CD14-positive monocyte (primary cell): Measurements from ENCODE around the gene XAB2. TPM values are rescaled to one million over a fixed set of nuclear protein-coding genes. Genes with fewer than 3 reads are reported as not detected.

Source experiments
- DNase-seq, 3 donors: peaks; one replicate each; pipeline ENCODE4 v3.0.0-alpha.2; 2011 to 2022
- H2AFZ ChIP-seq: 2 replicates; pipeline ENCODE4 v1.6.0; 2012; ENCODE audit warnings: mild to moderate bottlenecking, low read depth, low read length, inconsistent platforms; ENCODE audit not compliant: insufficient read depth, poor library complexity, severe bottlenecking
- H3K27ac ChIP-seq, 2 donors: 1 replicate in 1 of 2; 2 replicates in 1 of 2; pipeline ENCODE4 v1.5.1; 2012 to 2013; ENCODE audit warnings: low read length in 2 of 2, control low read depth in 1 of 2, inconsistent platforms in 1 of 2, low read depth in 1 of 2, mild to moderate bottlenecking in 1 of 2
- H3K27me3 ChIP-seq, 2 donors: one replicate each; pipeline versions ENCODE4 v1.6.0 to v1.6.1; 2011 to 2013; ENCODE audit warnings: low read length in 2 of 2; ENCODE audit not compliant: control insufficient read depth in 2 of 2, insufficient read depth in 2 of 2
- H3K36me3 ChIP-seq, 2 donors: replicated peaks in 1 of 2; 1 replicate in 1 of 2; 2 replicates in 1 of 2; pipeline versions ENCODE4 v1.5.1 to v1.6.1; 2012 to 2013; ENCODE audit warnings: low read length in 2 of 2, control low read depth in 1 of 2, inconsistent platforms in 1 of 2, mild to moderate bottlenecking in 1 of 2; ENCODE audit not compliant: insufficient read depth in 2 of 2, control insufficient read depth in 1 of 2
- H3K4me1 ChIP-seq, 2 donors: 1 replicate in 1 of 2; 2 replicates in 1 of 2; pipeline versions ENCODE4 v1.5.1 to v1.6.1; 2012 to 2013; ENCODE audit warnings: low read length in 2 of 2, control low read depth in 1 of 2, inconsistent platforms in 1 of 2, mild to moderate bottlenecking in 1 of 2, moderate library complexity in 1 of 2; ENCODE audit not compliant: insufficient read depth in 2 of 2, control insufficient read depth in 1 of 2
- H3K4me2 ChIP-seq: replicated peaks from 2 replicates; pipeline ENCODE3; 2012; ENCODE audit warnings: low read length, moderate library complexity, mild to moderate bottlenecking; ENCODE audit not compliant: poor library complexity, severe bottlenecking; ENCODE audit errors: extremely low read depth
- H3K4me3 ChIP-seq, 3 experiments: fragments of 200-600 bp in 1 of 3; sonication (generic) in 1 of 3; replicated peaks in 1 of 3; 1 replicate in 2 of 3; 2 replicates in 1 of 3; pipeline ENCODE4 v1.5.1; 2011 to 2013; ENCODE audit warnings: low read length in 3 of 3, mild to moderate bottlenecking in 3 of 3, control low read depth in 2 of 3, low read depth in 2 of 3, inconsistent platforms in 1 of 3, moderate library complexity in 1 of 3
- H3K79me2 ChIP-seq: 2 replicates; pipeline ENCODE4 v1.6.0; 2012; ENCODE audit warnings: mild to moderate bottlenecking, control low read depth, inconsistent platforms, low read length, moderate library complexity; ENCODE audit not compliant: insufficient read depth
- H3K9ac ChIP-seq: 2 replicates; pipeline ENCODE4 v1.6.0; 2017; ENCODE audit warnings: low read length, mild to moderate bottlenecking; ENCODE audit not compliant: insufficient read depth, poor library complexity, severe bottlenecking
- H3K9me3 ChIP-seq, 2 donors: replicated peaks in 1 of 2; 1 replicate in 1 of 2; 2 replicates in 1 of 2; pipeline versions ENCODE4 v1.5.1 to v1.6.1; 2012 to 2013; ENCODE audit warnings: low read length in 2 of 2, control low read depth in 1 of 2; ENCODE audit not compliant: control insufficient read depth in 1 of 2, insufficient read depth in 1 of 2
- H4K20me1 ChIP-seq: 2 replicates; pipeline ENCODE4 v1.6.0; 2012; ENCODE audit warnings: mild to moderate bottlenecking, low read length, control low read depth, moderate library complexity; ENCODE audit not compliant: insufficient read depth
- H3K27ac Mint-ChIP-seq, 7 donors: one replicate each; pipeline ENCODE4 v1.8.0; 2020; ENCODE audit warnings: mild to moderate bottlenecking in 7 of 7, mixed read lengths in 7 of 7, moderate library complexity in 6 of 7, inconsistent platforms in 2 of 7
- H3K27me3 Mint-ChIP-seq, 3 donors: one replicate each; pipeline ENCODE4 v1.8.0; 2021 to 2022; ENCODE audit warnings: low read depth in 3 of 3, mild to moderate bottlenecking in 3 of 3, mixed read lengths in 3 of 3, moderate library complexity in 3 of 3, inconsistent platforms in 1 of 3
- H3K36me3 Mint-ChIP-seq, 2 donors: one replicate each; pipeline ENCODE4 v1.8.0; 2020; ENCODE audit warnings: mixed read lengths in 2 of 2, inconsistent platforms in 1 of 2, mild to moderate bottlenecking in 1 of 2
- H3K4me1 Mint-ChIP-seq: one replicate; pipeline ENCODE4 v1.8.0; 2020; ENCODE audit warnings: mild to moderate bottlenecking, mixed read lengths
- H3K4me3 Mint-ChIP-seq, 2 donors: one replicate each; pipeline ENCODE4 v1.8.0; 2020; ENCODE audit warnings: mild to moderate bottlenecking in 2 of 2, mixed read lengths in 2 of 2, moderate library complexity in 1 of 2
- H3K9me3 Mint-ChIP-seq, 7 donors: one replicate each; pipeline ENCODE4 v1.8.0; 2020 to 2022; ENCODE audit warnings: mixed read lengths in 7 of 7, mild to moderate bottlenecking in 6 of 7, moderate library complexity in 6 of 7, inconsistent platforms in 2 of 7
- CTCF ChIP-seq: fragments of 200-600 bp; IDR thresholded peaks from one replicate; pipeline ENCODE4 v1.8.0; 2022; ENCODE audit warnings: antibody characterized with exemption, mild to moderate bottlenecking
- WGBS: methylation state at CpG from one replicate; pipeline ENCODE4 v1.1.5; 2013; ENCODE audit warnings: missing lambda C conversion rate; ENCODE audit not compliant: insufficient coverage; 5-methylcytosine and 5-hydroxymethylcytosine counted together
- intact Hi-C, 2 donors: fragments of 100-400 bp; cut with micrococcal nuclease; formaldehyde crosslinking; loops; one replicate each; pipeline versions ENCODE4 v1.15.0 to v1.15.1; 2023
- polyA plus RNA-seq, 3 donors: library from polyadenylated mRNA; depleted of rRNA in 1 of 3; unstranded in 2 of 3; stranded (reverse) in 1 of 3; fragments of 300-500 nt in 2 of 3; fragments of >200 nt in 1 of 3; fragmentation: Illumina TruSeq in 2 of 3; gene quantifications; 1 replicate in 2 of 3; 2 replicates in 1 of 3; pipeline ENCODE4 v1.2.3, GENCODE V29; 2012 to 2021

XAB2 gene
- polyA plus RNA-seq, 3 donors, result 4.6 to 55.7 (median 8.8) TPM

GRCh38 chr19:7632340-7633203, 3.2 kb upstream of the XAB2 start:
- H3K4me3 ChIP-seq, result no peak overlapping the region
- intact Hi-C loops, result loop anchor here in 1 of 2 donors (10.0 kb wide), 1 partner anchor 272 kb away; the partner anchor contains the start of gene MAP2K7
- H3K36me3 ChIP-seq, result peaks cover 9 to 21% of the 10 kb centered on the region in 2 donors
- no peaks in the 10 kb centered on the region for H3K9me3 ChIP-seq
- Mint-ChIP-seq H3K27me3 (peaks cover 0 to 4% (median 2%) of the 10 kb centered on the region in 3 donors), H3K27ac (peak overlapping the region in 1 of 7 donors; percentile 47), H3K4me3 (no peak overlapping the region), H3K36me3 (peaks cover 16 to 19% of the 10 kb centered on the region in 2 donors), H3K9me3 (peaks cover 0 to 2% (median 0%) of the 10 kb centered on the region in 7 donors), H3K4me1 (peaks cover 37% of the 10 kb centered on the region)
- no peaks in the 10 kb centered on the region for H3K27me3 ChIP-seq
- no peak overlapping the region for H3K9ac ChIP-seq
- H3K4me1 ChIP-seq, result peaks cover 28 to 42% of the 10 kb centered on the region in 2 donors
- no peak for TF ChIP-seq CTCF
- 96% methylated on average over 38 of the region's 40 CpGs for WGBS
- peaks cover 56% of the 10 kb centered on the region for H3K79me2 ChIP-seq
- no peak overlapping the region for H2AFZ ChIP-seq
- no peak overlapping the region for H3K4me2 ChIP-seq
- no peak overlapping the region for H3K27ac ChIP-seq
- no peaks in the 10 kb centered on the region for H4K20me1 ChIP-seq
- no peak for DNase-seq

GRCh38 chr19:7631577-7631976, 2.2 kb upstream of the XAB2 start:
- no peak overlapping the region for H3K27ac ChIP-seq
- 95% methylated on average over 12 of the region's 12 CpGs for WGBS
- no peak for DNase-seq
- H3K36me3 ChIP-seq, result peaks cover 14 to 31% of the 10 kb centered on the region in 2 donors
- H3K4me1 Mint-ChIP-seq, result peaks cover 35% of the 10 kb centered on the region
- no peaks in the 10 kb centered on the region for H4K20me1 ChIP-seq
- H3K4me1 ChIP-seq, result peaks cover 26 to 38% of the 10 kb centered on the region in 2 donors
- no peak for TF ChIP-seq CTCF
- no peak overlapping the region for H3K4me2 ChIP-seq
- H3K27me3 Mint-ChIP-seq, result peaks cover 0 to 4% (median 2%) of the 10 kb centered on the region in 3 donors
- no peak overlapping the region for H3K4me3 ChIP-seq
- H3K4me3 Mint-ChIP-seq, result no peak overlapping the region
- H3K36me3 Mint-ChIP-seq, result peaks cover 22 to 27% of the 10 kb centered on the region in 2 donors
- no peak overlapping the region for H2AFZ ChIP-seq
- no peaks in the 10 kb centered on the region for H3K9me3 ChIP-seq
- no peaks in the 10 kb centered on the region for H3K27me3 ChIP-seq
- intact Hi-C loops, result loop anchor here in 1 of 2 donors (10.0 kb wide), 1 partner anchor 273 kb away; the partner anchor contains the start of gene MAP2K7
- H3K27ac Mint-ChIP-seq, result peak overlapping the region in 2 of 7 donors; percentile 30 to 43
- peaks cover 0 to 2% (median 0%) of the 10 kb centered on the region in 7 donors for H3K9me3 Mint-ChIP-seq
- no peak overlapping the region for H3K9ac ChIP-seq
- H3K79me2 ChIP-seq, result peaks cover 56% of the 10 kb centered on the region
